ENCODE results near the gene BID.
A peak's percentile ranks its signal among the peaks of the same experiment; 100 is the strongest.
"Not testable (repeated sequence)": the region's sequence is repeated elsewhere in the genome, so short reads cannot be mapped to it uniquely, and the experiment has no call there.

BID gene

DNA sequence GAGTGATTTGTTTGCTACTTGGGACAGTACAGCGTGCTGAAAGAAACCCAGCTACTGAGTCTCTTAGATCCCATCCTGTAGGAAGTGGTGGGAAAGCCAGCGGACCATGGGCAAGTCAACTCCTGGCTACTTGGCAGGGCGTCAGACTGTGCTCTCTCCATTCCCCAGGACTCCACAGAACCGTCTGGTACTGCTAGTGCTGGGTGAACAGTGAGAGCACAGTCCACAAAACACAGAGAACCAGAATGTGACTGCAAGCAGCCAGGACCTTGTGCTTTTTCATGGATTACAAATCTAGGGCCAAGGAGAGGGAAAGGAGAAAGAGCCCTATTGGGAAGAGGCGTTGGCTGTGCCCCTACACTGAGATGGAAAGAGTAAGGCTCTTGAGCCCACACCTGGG is 10.2 kb downstream of the BID start:
- TF ChIP-seq, protein P1, sequence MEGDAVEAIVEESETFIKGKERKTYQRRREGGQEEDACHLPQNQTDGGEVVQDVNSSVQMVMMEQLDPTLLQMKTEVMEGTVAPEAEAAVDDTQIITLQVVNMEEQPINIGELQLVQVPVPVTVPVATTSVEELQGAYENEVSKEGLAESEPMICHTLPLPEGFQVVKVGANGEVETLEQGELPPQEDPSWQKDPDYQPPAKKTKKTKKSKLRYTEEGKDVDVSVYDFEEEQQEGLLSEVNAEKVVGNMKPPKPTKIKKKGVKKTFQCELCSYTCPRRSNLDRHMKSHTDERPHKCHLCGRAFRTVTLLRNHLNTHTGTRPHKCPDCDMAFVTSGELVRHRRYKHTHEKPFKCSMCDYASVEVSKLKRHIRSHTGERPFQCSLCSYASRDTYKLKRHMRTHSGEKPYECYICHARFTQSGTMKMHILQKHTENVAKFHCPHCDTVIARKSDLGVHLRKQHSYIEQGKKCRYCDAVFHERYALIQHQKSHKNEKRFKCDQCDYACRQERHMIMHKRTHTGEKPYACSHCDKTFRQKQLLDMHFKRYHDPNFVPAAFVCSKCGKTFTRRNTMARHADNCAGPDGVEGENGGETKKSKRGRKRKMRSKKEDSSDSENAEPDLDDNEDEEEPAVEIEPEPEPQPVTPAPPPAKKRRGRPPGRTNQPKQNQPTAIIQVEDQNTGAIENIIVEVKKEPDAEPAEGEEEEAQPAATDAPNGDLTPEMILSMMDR (IDR thresholded peaks at IDR 0.05; ENCODE audit: low read depth, low read length): no peak
- no peak for DNase-seq (ENCODE audit: low read depth, low spot score)
- H3K4me3 ChIP-seq (ENCODE audit: low read depth, low read length): no peak overlapping the region
- in situ Hi-C loops (cut with HindIII; ENCODE audit: low sequenced_read_pairs): no loop called here

GRCh38 chr22:17763442-17763841 is 10.8 kb downstream of the BID start:
- H3K4me3 ChIP-seq (ENCODE audit: low read depth, low read length); in situ Hi-C loops (cut with HindIII; ENCODE audit: low sequenced_read_pairs); DNase-seq (ENCODE audit: low read depth, low spot score): not testable (repeated sequence)

DNA sequence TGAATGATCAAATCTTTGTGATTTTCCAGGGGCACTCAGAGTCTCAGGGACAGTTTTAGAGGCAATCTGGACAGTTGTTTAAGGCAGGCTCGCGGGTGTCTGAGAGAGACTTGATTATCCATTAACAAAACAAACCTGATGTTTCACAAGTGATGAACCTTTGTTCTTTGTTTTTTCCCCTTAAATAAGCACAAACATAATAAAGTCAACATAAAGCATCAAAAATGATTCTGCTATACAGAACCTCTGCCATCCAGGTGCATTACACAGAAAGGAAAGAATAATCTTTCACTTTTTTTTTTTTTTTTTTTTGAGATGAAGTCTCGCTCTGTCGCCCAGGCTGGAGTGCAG is 13.2 kb downstream of the BID start:
- in situ Hi-C loops (cut with HindIII; ENCODE audit: low sequenced_read_pairs): no loop called here
- no peak overlapping the region for H3K4me3 ChIP-seq (ENCODE audit: low read depth, low read length)
- no peak for DNase-seq (ENCODE audit: low read depth, low spot score)
- TF ChIP-seq, protein P1 (IDR thresholded peaks at IDR 0.05; ENCODE audit: low read depth, low read length): no peak

DNA sequence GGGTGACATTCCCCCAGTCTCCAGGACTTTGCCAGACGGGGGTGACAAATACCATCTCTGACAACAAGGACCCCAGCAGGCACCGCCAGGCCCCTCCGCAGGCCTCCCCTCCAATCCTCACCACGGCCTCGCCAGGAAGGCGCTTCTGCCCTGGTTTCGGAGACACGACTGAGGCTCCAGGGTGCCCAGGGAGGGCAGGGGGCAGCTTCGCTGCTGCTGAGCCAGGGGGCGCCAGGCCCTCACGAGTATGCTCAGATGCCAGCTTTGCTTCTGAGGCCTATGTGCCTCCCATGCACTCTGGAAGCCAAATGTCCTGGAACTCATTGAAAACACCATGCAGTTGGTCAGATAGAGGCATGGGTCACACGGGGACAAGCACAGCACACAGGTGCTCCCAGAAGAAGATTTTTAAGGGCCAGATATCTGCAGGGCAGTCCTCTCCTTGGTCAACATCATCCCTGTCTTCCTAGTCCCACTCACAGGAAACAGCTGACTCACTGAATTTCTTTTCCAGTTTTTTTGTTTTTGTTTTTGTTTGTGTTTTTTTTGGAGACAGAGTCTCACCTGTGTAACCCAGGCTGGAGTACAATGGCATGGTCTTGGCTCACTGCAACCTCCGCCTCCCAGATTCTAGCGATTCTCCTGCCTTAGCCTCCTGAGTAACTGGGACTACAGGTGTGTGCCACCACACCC is 19.9 kb downstream of the BID start:
- TF ChIP-seq, protein P1 (IDR thresholded peaks at IDR 0.05; ENCODE audit: low read depth, low read length): peak; percentile 39
- in situ Hi-C loops (cut with HindIII; ENCODE audit: low sequenced_read_pairs): no loop called here
- H3K4me3 ChIP-seq (ENCODE audit: low read depth, low read length): no peak overlapping the region
- DNase-seq (ENCODE audit: low read depth, low spot score): no peak

DNA sequence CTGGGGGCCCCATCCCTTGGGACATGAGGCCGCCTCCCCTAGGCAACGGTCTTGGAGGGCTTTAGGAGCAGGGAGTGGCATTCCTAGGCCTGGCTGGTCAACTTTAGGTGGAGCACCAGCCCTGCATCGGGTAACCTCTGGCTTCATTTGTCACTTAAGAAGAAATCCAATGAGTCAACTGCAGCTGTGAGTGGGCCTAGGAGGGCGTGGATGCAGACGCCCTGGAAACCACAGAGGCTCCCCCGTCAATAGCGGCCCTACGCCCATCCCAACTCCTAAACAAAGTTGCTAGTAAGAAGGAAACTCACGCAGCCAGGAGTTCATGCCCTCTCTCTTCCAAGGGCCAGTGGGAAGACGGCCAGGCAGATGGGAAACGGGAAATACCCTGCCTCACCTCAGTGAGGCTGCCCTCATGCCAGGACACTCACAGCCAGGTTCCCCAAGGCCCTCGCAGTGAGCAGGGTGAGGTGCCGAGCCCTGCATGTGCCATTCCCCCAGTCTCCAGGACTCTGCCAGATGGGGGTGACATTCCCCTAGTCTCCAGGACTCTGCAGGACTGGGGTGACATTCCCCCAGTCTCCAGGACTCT is 20.8 kb downstream of the BID start:
- DNase-seq (ENCODE audit: low read depth, low spot score): peak; percentile 37
- H3K4me3 ChIP-seq (ENCODE audit: low read depth, low read length): no peak overlapping the region
- in situ Hi-C loops (cut with HindIII; ENCODE audit: low sequenced_read_pairs): no loop called here
- TF ChIP-seq, protein P1 (IDR thresholded peaks at IDR 0.05; ENCODE audit: low read depth, low read length): no peak

DNA sequence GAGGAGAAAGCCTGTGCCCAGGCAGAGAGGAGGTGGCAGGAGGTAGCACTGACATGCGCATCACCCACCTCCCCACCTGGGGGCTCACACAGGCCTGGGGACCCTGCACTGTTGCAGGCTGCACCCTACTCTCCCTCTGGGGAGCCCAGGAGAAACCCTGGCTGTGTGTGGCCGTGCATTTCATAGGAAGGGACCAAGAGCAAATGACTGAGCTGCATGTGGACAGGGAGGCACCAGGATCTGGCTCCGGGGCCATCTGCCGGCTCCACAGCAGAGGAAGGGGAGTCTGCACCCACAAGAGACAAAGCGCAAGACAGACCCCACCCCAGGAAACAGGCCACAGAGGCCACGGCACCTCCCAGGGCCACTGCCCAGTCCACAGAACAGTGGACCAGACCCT is 22.7 kb downstream of the BID start:
- in situ Hi-C loops (cut with HindIII; ENCODE audit: low sequenced_read_pairs): no loop called here
- no peak overlapping the region for H3K4me3 ChIP-seq (ENCODE audit: low read depth, low read length)
- no peak for DNase-seq (ENCODE audit: low read depth, low spot score)
- TF ChIP-seq, protein P1 (IDR thresholded peaks at IDR 0.05; ENCODE audit: low read depth, low read length): no peak

GRCh38 chr22:17749605-17750395 is 24.5 kb downstream of the BID start:
- H3K4me3 ChIP-seq (ENCODE audit: low read depth, low read length): no peak overlapping the region
- DNase-seq (ENCODE audit: low read depth, low spot score): no peak
- TF ChIP-seq, protein P1 (IDR thresholded peaks at IDR 0.05; ENCODE audit: low read depth, low read length): no peak
- in situ Hi-C loops (cut with HindIII; ENCODE audit: low sequenced_read_pairs): no loop called here
